Smooth muscle cell (in vitro differentiated cells): ENCODE data around the gene CDKAL1. TPM values are rescaled to one million over a fixed set of nuclear protein-coding genes. Genes with fewer than 3 reads are reported as not detected.
A peak's percentile ranks its signal among the peaks of the same experiment; 100 is the strongest.

Experiments
- DNase-seq: peaks from one replicate; lab custom pipeline; 2025; ENCODE audit not compliant: unreplicated experiment; lab: John Stamatoyannopoulos, UW
- H2AFZ ChIP-seq: fragments of 200-600 bp; sonication (generic); 2 replicates; pipeline ENCODE4 v1.6.0; 2016; ENCODE audit warnings: antibody characterized with exemption, low read depth, mild to moderate bottlenecking
- H3F3A ChIP-seq: fragments of 200-600 bp; sonication (generic); 2 replicates; pipeline ENCODE4 v1.6.0; 2017; ENCODE audit warnings: antibody characterized with exemption, low read depth
- H3K27ac ChIP-seq: fragments of 200-600 bp; sonication (generic); 2 replicates; pipeline ENCODE4 v1.5.1; 2016; ENCODE audit warnings: low read depth, mild to moderate bottlenecking
- H3K27me3 ChIP-seq: fragments of 200-600 bp; sonication (generic); 2 replicates; pipeline ENCODE4 v1.6.1; 2016; ENCODE audit warnings: low read depth, mild to moderate bottlenecking
- H3K36me3 ChIP-seq: fragments of 200-600 bp; sonication (generic); 2 replicates; pipeline ENCODE4 v1.5.1; 2016; ENCODE audit warnings: low read depth
- H3K4me1 ChIP-seq: fragments of 200-600 bp; sonication (generic); 2 replicates; pipeline ENCODE4 v1.5.1; 2016; ENCODE audit warnings: low read depth
- H3K4me2 ChIP-seq: fragments of 200-600 bp; sonication (generic); 2 replicates; pipeline ENCODE4 v1.6.0; 2016; ENCODE audit warnings: mild to moderate bottlenecking
- H3K4me3 ChIP-seq: fragments of 200-600 bp; sonication (generic); 2 replicates; pipeline ENCODE4 v1.5.1; 2016; ENCODE audit warnings: mild to moderate bottlenecking
- H3K79me2 ChIP-seq: fragments of 200-600 bp; sonication (generic); 2 replicates; pipeline ENCODE4 v1.6.0; 2016; ENCODE audit warnings: low read depth, mild to moderate bottlenecking
- H3K9ac ChIP-seq: fragments of 200-600 bp; sonication (generic); 2 replicates; pipeline ENCODE4 v1.6.0; 2016; ENCODE audit warnings: low read depth
- H3K9me3 ChIP-seq: fragments of 200-600 bp; sonication (generic); replicated peaks from 2 replicates; pipeline ENCODE4 v1.5.1; 2016; ENCODE audit warnings: low read depth
- H4K20me1 ChIP-seq: fragments of 200-600 bp; sonication (generic); 2 replicates; pipeline ENCODE4 v1.6.0; 2016; ENCODE audit warnings: low read depth
- WGBS: methylation state at CpG from one replicate; pipeline ENCODE4 v1.1.7; 2016; ENCODE audit warnings: low lambda C conversion rate; 5-methylcytosine and 5-hydroxymethylcytosine counted together
- polyA plus RNA-seq: library from polyadenylated mRNA; unstranded; fragments of >200 nt; fragmentation: Nextera tagmentation; extraction: Ambion mirVana; gene quantifications from 2 replicates; pipeline ENCODE4 v1.2.1, GENCODE V29; 2016
- total RNA-seq: library from RNA; depleted of rRNA; stranded (reverse); fragments of >200 nt; gene quantifications from 2 replicates; pipeline ENCODE4 v1.2.3, GENCODE V29; 2014
- TF ChIP-seq, protein P1 (sequence below): fragments of 200-600 bp; sonication (generic); IDR thresholded peaks from 2 replicates; pipeline ENCODE4 v1.5.1; 2017; ENCODE audit warnings: borderline replicate concordance, mild to moderate bottlenecking, antibody characterized with exemption; ENCODE audit not compliant: insufficient read depth, poor library complexity, severe bottlenecking

CDKAL1 gene
- total and polyA plus RNA-seq, 2 experiments from 2014 or later: 16.5 to 16.6 TPM

DNA sequence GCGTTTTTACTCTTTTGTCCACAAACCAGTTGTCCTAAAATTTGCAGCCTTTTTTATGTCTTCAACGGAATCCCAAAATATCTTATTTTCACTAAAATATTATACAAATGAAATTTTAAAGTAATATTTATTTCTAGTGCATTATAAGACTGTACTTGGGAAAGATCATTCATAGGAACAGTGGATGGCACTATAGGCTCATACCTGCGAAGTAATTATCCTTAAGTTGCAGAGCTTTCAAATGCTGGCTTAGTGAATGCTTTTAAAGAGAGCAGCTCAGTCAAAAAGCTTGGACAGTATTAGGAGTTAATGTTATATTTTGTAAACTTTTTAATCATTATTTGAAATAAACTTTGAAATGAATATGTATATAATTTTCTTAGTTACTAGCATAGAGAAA lies 254.9 kb downstream of the CDKAL1 start:
- H3K79me2 ChIP-seq: no peaks in the 10 kb centered on the region
- no peak for DNase-seq
- H3K4me2 ChIP-seq: no peak overlapping the region
- H3K4me1 ChIP-seq: no peaks in the 10 kb centered on the region
- no peaks in the 10 kb centered on the region for H3K27me3 ChIP-seq
- H3K9ac ChIP-seq: no peak overlapping the region
- 92% methylated on average over 3 of the region's 3 CpGs for WGBS
- no peaks in the 10 kb centered on the region for H3K36me3 ChIP-seq
- H3K27ac ChIP-seq: no peak overlapping the region
- H3K9me3 ChIP-seq: no peaks in the 10 kb centered on the region
- no peak overlapping the region for H2AFZ ChIP-seq
- no peaks in the 10 kb centered on the region for H4K20me1 ChIP-seq
- TF ChIP-seq, protein P1, sequence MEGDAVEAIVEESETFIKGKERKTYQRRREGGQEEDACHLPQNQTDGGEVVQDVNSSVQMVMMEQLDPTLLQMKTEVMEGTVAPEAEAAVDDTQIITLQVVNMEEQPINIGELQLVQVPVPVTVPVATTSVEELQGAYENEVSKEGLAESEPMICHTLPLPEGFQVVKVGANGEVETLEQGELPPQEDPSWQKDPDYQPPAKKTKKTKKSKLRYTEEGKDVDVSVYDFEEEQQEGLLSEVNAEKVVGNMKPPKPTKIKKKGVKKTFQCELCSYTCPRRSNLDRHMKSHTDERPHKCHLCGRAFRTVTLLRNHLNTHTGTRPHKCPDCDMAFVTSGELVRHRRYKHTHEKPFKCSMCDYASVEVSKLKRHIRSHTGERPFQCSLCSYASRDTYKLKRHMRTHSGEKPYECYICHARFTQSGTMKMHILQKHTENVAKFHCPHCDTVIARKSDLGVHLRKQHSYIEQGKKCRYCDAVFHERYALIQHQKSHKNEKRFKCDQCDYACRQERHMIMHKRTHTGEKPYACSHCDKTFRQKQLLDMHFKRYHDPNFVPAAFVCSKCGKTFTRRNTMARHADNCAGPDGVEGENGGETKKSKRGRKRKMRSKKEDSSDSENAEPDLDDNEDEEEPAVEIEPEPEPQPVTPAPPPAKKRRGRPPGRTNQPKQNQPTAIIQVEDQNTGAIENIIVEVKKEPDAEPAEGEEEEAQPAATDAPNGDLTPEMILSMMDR: no peak
- H3F3A ChIP-seq: no peaks in the 10 kb centered on the region
- H3K4me3 ChIP-seq: no peak overlapping the region

DNA sequence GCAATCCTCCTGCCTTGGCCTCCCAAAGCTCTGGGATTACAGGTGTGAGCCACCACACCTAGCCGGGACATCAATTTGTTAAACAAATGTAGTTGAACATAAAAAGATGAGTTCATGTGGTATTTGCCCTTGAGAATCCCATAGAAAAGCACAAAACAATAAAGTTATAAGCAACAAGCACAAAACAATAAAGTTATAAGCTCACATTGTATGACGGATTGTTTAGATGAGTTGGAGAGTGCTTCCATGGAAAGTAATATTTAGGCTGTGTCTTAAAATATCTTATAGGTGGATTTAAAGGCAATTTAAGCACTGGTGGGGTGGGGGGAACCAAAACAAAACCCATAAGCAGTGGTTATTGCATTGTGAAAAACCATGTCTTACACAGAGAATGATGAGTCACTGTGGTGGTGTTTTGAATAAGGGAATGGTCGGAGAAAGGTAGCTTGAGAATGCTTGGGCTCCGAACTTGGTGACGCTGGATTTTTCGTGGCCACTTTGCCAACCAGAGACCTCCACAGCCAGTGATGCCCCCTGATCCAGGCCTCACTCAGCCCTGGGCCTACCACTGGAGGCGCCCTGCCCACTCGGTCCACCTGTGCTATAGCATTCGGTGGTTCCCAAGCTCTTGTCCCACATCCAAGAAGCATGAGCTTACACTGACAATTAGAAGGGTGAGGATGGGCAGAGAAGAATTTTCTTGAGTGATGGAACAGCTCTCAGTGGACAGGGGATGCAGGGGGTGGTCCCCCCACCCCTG lies 256.0 kb downstream of the CDKAL1 start:
- H3K9me3 ChIP-seq: no peaks in the 10 kb centered on the region
- H3K36me3 ChIP-seq: no peaks in the 10 kb centered on the region
- 86% methylated on average over 9 of the region's 9 CpGs for WGBS
- no peak overlapping the region for H2AFZ ChIP-seq
- H3K27ac ChIP-seq: no peak overlapping the region
- no peaks in the 10 kb centered on the region for H4K20me1 ChIP-seq
- TF ChIP-seq, protein P1: no peak
- H3K4me2 ChIP-seq: no peak overlapping the region
- DNase-seq: no peak
- no peak overlapping the region for H3K9ac ChIP-seq
- H3K79me2 ChIP-seq: no peaks in the 10 kb centered on the region
- H3K27me3 ChIP-seq: no peaks in the 10 kb centered on the region
- H3K4me1 ChIP-seq: no peaks in the 10 kb centered on the region
- H3K4me3 ChIP-seq: no peak overlapping the region
- no peaks in the 10 kb centered on the region for H3F3A ChIP-seq

DNA sequence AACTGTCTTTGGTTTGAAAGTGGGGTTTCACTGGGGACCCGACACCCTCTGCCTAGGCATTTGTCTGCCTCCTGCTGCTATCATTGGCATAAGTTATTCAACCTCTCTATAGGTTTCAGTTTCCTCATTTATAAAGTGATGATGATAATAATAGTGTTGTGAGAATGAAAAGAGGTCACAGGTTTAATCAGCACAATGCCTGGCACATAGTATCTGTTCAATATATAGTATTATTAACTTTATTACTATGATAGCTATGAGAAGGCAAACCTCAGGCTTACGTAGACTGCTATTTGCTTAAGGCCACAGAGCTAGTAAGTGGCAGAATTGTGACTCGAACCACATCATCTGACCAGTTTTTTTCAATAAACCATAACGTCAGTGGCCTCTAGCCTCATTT lies 256.8 kb downstream of the CDKAL1 start:
- Histone ChIP-seq H3K27me3 (no peaks in the 10 kb centered on the region), H3K79me2 (no peaks in the 10 kb centered on the region), H3K4me2 (no peak overlapping the region), H3K36me3 (no peaks in the 10 kb centered on the region), H3F3A (no peaks in the 10 kb centered on the region), H3K4me1 (no peaks in the 10 kb centered on the region), H3K4me3 (no peak overlapping the region), H2AFZ (no peak overlapping the region), H3K9me3 (no peaks in the 10 kb centered on the region), H3K9ac (no peak overlapping the region), H4K20me1 (no peaks in the 10 kb centered on the region), H3K27ac (no peak overlapping the region)
- TF ChIP-seq, protein P1: no peak
- 75% methylated on average over 4 of the region's 4 CpGs for WGBS
- no peak for DNase-seq

DNA sequence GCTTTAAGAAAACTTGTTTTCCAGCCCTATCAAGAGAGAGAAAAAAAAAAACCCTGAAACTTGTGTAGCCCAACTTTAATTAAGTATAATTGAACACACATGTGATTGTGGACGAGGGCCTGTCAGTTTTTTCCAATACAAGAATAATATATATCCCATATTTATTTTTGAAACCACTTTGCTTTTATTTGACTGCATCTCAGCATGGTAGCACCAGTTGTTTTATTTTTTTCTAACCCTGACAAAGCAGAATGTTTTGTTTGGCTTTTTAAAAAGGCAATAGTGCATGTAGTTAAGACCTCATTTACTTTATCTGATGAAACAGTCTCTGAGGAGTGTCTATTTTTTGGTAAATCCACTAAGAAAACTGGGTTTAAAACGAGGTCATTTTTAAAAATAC lies 257.7 kb downstream of the CDKAL1 start:
- no peaks in the 10 kb centered on the region for H3K4me1 ChIP-seq
- no peak overlapping the region for H3K9ac ChIP-seq
- H3K27me3 ChIP-seq: no peaks in the 10 kb centered on the region
- no peaks in the 10 kb centered on the region for H3K36me3 ChIP-seq
- TF ChIP-seq, protein P1: no peak
- no peaks in the 10 kb centered on the region for H4K20me1 ChIP-seq
- H3F3A ChIP-seq: no peaks in the 10 kb centered on the region
- H3K9me3 ChIP-seq: no peaks in the 10 kb centered on the region
- H3K79me2 ChIP-seq: no peaks in the 10 kb centered on the region
- H3K4me2 ChIP-seq: no peak overlapping the region
- no peak overlapping the region for H3K4me3 ChIP-seq
- peak overlapping the region; percentile 17 for H3K27ac ChIP-seq
- no peak overlapping the region for H2AFZ ChIP-seq
- DNase-seq: no peak
- WGBS: 48% methylated on average over 2 of the region's 2 CpGs
